Ishikawa (cell line): Measurements from ENCODE around the gene CRAMP1.

ENCODE experiments used
- CEBPB ChIP-seq: IDR thresholded peaks from 2 replicates; pipeline ENCODE4 v1.6.1; 2012
- CREB1 ChIP-seq: IDR thresholded peaks from 2 replicates; pipeline ENCODE4 v1.6.1; 2012; ENCODE audit warnings: low read depth
- EGR1 ChIP-seq: IDR thresholded peaks from 2 replicates; pipeline ENCODE4 v1.6.1; 2012
- EP300 ChIP-seq: IDR thresholded peaks from 2 replicates; pipeline ENCODE4 v1.6.1; 2012; ENCODE audit warnings: borderline replicate concordance
- FOXM1 ChIP-seq: IDR thresholded peaks from 2 replicates; pipeline ENCODE4 v1.6.1; 2012; ENCODE audit warnings: low read depth, borderline replicate concordance
- NFIC ChIP-seq: IDR thresholded peaks from 2 replicates; pipeline ENCODE4 v1.6.1; 2012
- RAD21 ChIP-seq: IDR thresholded peaks from 2 replicates; pipeline ENCODE4 v1.6.1; 2012; ENCODE audit warnings: low read depth
- TAF1 ChIP-seq: IDR thresholded peaks from 2 replicates; pipeline ENCODE4 v1.6.1; 2012; ENCODE audit warnings: low read depth, mild to moderate bottlenecking
- TCF12 ChIP-seq: IDR thresholded peaks from 2 replicates; pipeline ENCODE4 v1.6.1; 2012; ENCODE audit warnings: low read depth
- TEAD4 ChIP-seq: IDR thresholded peaks from 2 replicates; pipeline ENCODE4 v1.6.1; 2012
- YY1 ChIP-seq: IDR thresholded peaks from 2 replicates; pipeline ENCODE4 v1.6.1; 2012; ENCODE audit warnings: low read depth
- ZBTB7A ChIP-seq: IDR thresholded peaks from 2 replicates; pipeline ENCODE4 v1.6.1; 2012; ENCODE audit warnings: low read depth
- TF ChIP-seq, protein P1 (sequence below): IDR thresholded peaks from 2 replicates; pipeline ENCODE4 v1.6.1; 2012
- TF ChIP-seq, protein P2 (sequence below): IDR thresholded peaks from 2 replicates; pipeline ENCODE4 v1.6.1; 2012; ENCODE audit warnings: low read depth, mild to moderate bottlenecking
- TF ChIP-seq, protein P3 (sequence below): IDR thresholded peaks from 2 replicates; pipeline ENCODE4 v1.6.1; 2012

CRAMP1 gene

DNA sequence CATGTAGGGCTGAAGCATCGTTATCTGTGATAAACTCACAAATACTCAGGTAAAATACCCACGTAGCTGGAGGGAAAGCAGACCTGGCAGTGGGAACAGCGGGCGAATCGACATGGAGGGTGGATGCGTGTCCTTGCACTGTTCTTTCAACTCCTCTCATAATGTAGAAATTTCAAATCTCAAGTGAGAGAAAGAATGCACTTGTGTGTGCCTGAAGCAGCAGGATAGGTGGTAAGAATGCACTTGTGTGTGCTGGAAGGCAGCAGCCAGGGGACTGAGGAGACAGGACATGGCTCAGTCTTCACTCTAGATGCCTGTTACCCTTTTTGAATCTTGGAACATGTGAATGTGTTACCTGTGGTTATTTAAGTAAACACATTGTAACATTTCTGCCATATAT lies 10.7 kb upstream of the CRAMP1 start:
- TF ChIP-seq CEBPB: no peak
- TF ChIP-seq RAD21: no peak
- TF ChIP-seq, protein P1, sequence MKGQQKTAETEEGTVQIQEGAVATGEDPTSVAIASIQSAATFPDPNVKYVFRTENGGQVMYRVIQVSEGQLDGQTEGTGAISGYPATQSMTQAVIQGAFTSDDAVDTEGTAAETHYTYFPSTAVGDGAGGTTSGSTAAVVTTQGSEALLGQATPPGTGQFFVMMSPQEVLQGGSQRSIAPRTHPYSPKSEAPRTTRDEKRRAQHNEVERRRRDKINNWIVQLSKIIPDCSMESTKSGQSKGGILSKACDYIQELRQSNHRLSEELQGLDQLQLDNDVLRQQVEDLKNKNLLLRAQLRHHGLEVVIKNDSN: no peak
- no peak for TF ChIP-seq ZBTB7A
- TF ChIP-seq CREB1: no peak
- no peak for TF ChIP-seq YY1
- TF ChIP-seq, protein P2, sequence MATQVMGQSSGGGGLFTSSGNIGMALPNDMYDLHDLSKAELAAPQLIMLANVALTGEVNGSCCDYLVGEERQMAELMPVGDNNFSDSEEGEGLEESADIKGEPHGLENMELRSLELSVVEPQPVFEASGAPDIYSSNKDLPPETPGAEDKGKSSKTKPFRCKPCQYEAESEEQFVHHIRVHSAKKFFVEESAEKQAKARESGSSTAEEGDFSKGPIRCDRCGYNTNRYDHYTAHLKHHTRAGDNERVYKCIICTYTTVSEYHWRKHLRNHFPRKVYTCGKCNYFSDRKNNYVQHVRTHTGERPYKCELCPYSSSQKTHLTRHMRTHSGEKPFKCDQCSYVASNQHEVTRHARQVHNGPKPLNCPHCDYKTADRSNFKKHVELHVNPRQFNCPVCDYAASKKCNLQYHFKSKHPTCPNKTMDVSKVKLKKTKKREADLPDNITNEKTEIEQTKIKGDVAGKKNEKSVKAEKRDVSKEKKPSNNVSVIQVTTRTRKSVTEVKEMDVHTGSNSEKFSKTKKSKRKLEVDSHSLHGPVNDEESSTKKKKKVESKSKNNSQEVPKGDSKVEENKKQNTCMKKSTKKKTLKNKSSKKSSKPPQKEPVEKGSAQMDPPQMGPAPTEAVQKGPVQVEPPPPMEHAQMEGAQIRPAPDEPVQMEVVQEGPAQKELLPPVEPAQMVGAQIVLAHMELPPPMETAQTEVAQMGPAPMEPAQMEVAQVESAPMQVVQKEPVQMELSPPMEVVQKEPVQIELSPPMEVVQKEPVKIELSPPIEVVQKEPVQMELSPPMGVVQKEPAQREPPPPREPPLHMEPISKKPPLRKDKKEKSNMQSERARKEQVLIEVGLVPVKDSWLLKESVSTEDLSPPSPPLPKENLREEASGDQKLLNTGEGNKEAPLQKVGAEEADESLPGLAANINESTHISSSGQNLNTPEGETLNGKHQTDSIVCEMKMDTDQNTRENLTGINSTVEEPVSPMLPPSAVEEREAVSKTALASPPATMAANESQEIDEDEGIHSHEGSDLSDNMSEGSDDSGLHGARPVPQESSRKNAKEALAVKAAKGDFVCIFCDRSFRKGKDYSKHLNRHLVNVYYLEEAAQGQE: no peak
- TF ChIP-seq TEAD4: no peak
- no peak for TF ChIP-seq TCF12
- TF ChIP-seq, protein P3, sequence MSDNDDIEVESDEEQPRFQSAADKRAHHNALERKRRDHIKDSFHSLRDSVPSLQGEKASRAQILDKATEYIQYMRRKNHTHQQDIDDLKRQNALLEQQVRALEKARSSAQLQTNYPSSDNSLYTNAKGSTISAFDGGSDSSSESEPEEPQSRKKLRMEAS: no peak
- no peak for TF ChIP-seq TAF1
- TF ChIP-seq EP300: no peak
- no peak for TF ChIP-seq NFIC

GRCh38 chr16:1602285-1602684 lies 9.9 kb upstream of the CRAMP1 start:
- TF ChIP-seq, protein P3: no peak
- TF ChIP-seq CEBPB: no peak
- TF ChIP-seq ZBTB7A: no peak
- no peak for TF ChIP-seq EGR1
- TF ChIP-seq TAF1: no peak
- no peak for TF ChIP-seq RAD21
- TF ChIP-seq, protein P2: no peak

- no peak for TF ChIP-seq ZBTB7A
- TF ChIP-seq RAD21: no peak
- TF ChIP-seq TAF1: no peak
- TF ChIP-seq EP300: no peak
- TF ChIP-seq, protein P3: no peak
- TF ChIP-seq EGR1: no peak
Measured at GRCh38 chr16:1606774-1607173, 5.4 kb upstream of the CRAMP1 start.

GRCh38 chr16:1607971-1608370 lies 4.2 kb upstream of the CRAMP1 start:
- TF ChIP-seq EGR1 (no peak), FOXM1 (no peak), NFIC (no peak), TCF12 (no peak), TAF1 (no peak), ZBTB7A (no peak), YY1 (no peak), TEAD4 (no peak), EP300 (no peak), RAD21 (no peak), CREB1 (no peak), CEBPB (no peak)
- TF ChIP-seq, protein P2: no peak
- TF ChIP-seq, protein P1: no peak
- TF ChIP-seq, protein P3: no peak
